ENCODE data around the gene SYTL3.
"Not testable (repeated sequence)": the region's sequence is repeated elsewhere in the genome, so short reads cannot be mapped to it uniquely, and the experiment has no call there.

The SYTL3 gene

DNA sequence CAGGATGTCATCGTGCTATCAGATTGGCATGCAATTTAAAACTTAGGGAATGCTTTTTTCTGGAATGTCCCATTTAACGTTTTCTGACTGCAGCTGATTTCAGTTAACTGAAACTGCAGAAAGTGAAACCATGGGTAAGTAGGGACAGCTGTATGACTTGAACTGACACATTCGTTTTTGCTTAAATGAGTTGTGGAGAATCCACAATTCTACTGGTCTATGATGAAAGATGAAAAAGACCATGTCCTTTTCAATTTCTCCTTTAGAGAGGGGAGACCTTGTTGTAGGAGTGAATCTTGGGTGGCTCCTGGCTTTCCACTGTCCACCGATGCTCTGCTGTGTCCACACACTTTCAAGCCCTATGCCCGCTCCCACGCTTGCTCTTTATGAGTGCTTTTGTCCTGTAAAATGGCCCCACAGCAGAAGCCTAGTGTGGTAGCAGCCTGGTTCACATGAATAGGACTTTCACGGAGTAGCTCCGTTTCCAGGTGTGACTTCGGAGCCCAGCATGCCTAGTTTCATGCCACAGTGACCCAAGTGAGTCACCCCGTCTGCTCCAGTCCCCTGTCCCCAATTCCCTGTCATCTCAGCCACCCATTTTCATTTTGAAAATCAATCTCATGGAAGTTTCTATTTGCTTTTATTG lies 27.2 kb upstream of the SYTL3 start:
- DNase-seq (ENCODE audit: low read depth), result no peak

DNA sequence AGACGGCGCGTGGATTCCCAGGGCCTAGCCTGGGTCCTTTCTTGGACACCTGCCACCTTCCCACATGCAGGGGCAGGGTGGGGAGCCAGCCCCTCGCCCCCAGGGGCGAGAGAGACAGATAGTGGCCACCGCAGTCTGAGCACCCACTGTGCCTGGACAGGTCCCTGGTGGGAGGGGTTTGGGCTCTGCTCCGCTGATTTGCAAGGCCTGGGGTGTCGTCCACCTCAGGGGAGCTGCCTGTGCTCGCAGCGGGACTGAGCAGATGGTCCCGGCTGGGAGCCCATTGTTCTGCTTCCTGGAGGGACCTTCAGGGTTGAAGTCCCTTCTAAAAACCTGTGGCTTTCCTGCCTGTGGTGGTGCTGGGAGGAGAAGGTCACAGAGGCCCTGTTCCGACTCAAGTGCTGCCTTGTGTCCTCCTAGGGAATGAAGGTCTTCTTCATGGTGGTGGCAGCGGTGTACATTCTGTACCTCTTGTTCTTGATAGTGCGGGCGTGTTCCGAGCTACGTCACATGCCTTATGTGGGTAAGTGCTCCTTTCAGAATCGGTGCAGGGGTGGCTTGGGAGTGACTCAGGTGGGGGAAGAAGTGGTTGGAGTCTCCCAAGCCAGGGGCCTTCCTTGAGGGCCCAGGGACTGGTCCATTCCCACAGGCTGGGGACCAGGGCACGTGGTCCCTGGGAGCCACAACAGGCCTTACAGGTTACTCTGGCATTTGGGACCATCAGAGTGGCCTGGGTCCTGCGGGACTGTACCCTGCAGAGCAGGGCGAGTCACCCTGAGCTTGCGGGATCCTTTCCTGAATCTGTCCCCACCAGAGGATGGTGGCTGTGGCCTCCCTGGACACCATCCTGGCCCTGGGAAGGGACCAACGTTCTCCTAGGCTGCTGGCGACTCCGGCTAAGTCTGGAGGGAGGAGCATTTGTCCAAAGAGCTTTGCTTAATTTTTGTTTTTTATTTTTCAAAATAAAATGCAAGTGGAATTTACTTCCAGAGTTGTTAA lies 24.9 kb upstream of the SYTL3 start:
- no peak for DNase-seq (ENCODE audit: low read depth)

DNA sequence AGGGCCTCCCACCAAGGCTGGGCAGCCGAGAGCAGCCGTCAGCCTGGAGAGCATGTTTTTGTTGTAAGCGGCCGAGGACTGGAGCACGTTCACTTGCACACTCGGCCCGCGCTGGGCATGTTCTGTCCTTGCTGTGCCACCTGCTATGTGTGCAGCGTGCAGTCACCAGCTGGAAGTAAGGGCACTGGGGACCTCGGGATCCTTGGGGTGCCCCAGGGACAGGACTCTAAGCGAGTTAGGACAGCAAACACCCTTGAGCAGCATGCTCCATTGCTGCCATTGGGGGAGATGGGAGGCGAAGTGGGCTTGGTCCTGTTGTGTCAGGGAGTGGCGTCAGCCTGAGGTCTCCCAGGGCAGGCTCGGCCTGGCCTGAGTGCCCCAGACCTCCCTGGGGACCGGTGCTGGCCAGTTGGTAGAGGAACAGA lies 24.0 kb upstream of the SYTL3 start:
- DNase-seq (ENCODE audit: low read depth), result no peak

DNA sequence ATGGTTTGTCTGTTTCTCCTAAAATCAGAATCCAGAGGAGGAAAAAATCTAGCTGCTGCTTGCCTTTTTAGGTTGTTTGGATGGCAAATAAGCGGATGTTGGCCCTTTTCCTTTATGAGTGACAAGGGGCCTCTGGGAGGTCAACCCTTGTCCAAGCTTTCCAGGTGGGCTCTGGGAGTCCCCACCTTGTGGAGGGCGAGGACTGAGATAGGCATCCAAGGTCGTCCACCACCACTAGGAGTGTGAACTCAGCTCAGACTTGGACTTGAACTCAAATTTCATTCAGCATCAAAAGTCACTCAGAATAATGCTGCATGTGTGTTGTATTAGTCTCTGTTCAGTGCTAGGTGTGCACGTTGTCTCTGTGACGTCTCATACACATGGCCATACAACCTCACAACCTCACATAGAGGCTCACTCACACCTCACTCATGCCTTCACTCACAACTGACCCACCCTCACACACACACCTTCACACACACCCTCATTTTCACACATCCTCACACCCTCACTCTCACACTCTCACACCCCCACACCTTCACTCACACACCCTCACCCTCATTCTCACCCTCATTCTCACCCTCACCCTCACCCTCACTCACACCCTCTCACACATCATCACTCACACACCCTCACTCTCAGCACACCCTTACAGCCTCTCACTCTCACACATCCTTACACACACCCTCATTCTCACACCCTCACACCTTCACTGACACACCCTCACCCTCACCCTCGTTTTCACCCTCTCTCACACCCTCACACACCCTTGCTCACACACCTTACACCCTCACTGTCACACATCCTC lies 23.3 kb upstream of the SYTL3 start:
- no peak for DNase-seq (ENCODE audit: low read depth)

DNA sequence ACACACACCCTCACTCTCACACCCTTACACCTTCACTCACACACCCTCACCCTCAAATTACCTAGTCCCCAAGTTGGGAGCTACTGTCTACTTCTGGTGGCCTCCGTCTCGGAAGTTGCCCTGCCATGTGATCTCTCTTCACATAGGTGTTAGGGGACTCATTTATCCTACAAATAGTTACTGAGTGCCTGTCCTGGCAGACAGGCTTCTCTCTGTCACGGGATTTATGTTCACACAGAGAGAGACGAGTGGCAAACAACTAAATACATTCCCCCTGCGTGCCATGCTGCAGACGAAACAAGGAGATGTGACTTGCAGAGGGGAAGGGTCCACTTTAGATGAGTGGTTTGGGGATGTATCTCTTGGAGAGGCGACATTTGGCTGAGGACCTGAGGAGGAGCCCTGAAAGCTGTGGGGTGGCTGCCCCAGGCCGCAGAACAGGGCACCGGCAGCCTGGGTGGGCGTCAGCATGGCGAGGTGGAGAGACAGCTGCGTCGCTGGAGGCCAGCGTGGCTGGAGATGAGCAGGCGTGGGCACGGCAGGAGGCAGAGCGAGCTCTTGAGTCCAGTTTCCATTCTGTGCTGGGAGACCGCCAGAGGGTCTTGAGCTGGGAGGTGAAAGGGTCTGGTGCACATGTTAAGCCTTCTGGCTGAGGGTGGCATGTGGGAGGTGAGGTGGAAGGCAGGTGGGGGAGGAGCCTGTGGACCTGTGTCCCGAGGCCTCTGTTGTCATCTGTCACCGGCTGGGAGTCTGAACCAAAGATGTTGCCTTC lies 22.5 kb upstream of the SYTL3 start:
- DNase-seq (ENCODE audit: low read depth), result no peak

DNA sequence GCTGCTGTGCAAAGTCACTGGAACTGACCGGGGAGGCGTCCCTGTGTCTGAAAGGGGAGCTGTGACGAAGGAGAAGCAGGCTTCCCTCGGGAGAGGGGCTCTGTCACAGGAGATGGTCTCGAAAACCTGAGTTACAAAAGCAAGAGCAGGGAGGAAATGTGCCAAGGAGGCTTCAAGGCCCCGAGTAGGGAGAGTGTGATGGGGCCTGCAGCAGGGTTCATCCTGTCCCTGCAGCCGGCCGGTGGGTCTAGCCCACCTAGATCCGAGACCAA lies 22.0 kb upstream of the SYTL3 start:
- DNase-seq (ENCODE audit: low read depth), result no peak

DNA sequence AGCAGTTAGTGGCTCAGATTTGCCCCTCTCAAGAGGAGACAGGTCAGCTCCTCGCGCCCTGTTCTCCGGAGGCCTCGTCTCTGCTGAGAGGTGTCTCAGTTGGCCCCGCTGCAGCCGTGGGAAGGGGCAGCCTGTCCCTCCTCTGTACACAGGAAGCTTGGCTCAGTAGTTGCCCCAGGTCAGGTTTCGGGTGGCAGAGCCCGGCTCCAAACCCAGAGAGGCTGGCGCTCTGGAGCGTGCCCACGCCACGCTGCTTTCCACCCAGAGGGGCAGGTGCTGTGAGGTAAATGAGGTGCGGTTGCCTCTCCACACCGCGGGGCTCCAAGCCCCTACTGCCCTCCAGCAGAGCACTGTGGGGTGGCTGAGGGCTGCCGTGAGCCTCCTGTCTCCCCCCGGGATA lies 21.3 kb upstream of the SYTL3 start:
- no peak for DNase-seq (ENCODE audit: low read depth)

DNA sequence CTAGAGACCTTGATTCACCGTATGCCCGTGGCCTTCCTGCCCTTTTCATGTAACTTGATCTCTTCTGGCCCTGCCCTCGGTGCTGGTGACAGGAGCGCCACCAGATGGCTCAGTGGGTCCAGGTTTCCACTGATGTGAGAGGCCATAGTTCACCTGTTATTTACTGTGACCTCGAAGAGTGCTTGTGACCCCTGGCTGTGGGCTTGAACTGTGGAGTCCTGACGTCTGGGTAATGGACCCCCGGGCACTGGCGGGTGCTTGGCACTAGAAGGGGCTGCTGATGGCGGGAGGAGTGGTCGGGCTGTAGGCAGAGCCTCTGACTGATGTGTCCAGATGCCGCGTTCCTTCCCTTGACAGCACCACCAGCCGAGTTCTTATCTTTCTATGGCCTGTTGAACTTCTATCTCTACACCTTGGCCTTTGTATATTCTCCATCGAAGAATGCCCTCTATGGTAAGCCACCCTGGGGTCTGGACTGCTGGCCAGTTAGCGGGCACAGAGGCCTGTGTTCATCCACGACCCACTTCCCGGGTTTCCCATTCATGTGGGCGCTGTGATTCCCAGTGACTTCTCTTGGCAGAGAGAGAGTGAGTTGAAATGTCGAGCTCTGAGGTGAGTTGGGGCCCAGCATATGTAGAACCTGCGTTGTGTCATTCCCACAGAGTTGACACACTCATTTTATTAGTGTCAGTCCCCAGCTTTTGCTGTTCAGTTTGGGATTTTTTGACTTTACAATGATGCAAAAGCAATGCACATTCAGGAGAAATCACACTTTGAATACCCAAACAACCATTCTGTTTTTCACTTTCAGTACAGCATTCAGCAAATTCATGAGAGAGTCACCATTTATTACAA lies 20.3 kb upstream of the SYTL3 start:
- peak; percentile 16 for DNase-seq (ENCODE audit: low read depth)

DNA sequence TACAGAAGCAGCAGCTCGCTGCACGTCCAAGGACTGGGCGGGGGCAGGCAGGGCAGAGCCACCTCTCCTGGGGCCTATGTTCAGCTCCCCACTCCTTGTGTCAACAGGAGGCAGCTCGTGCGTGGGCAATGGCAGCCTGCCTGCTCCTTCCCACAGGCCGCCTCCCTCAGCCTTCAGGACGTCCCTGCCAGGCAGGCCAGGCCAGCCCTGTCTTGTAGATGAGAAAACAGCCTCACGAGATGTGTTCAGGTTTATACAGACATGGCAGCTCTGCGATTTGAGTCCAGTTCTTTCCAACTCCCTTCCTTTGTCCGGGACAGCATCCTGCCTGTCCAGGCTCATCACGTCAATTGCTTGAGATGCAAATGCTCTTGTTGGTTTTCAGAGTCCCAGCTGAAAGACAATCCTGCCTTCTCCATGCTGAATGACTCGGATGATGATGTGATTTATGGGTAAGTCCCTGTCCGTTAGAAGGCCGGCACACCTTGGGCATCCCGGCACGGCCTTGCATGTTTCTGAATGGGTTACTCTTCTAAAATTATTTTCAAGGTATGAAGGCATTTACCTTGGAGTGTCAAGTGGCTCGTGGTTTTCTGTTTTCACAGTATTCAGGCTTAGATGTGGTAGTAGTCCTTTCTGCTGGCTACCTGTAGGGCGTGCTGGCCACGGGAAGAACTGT lies 18.8 kb upstream of the SYTL3 start:
- no peak for DNase-seq (ENCODE audit: low read depth)

DNA sequence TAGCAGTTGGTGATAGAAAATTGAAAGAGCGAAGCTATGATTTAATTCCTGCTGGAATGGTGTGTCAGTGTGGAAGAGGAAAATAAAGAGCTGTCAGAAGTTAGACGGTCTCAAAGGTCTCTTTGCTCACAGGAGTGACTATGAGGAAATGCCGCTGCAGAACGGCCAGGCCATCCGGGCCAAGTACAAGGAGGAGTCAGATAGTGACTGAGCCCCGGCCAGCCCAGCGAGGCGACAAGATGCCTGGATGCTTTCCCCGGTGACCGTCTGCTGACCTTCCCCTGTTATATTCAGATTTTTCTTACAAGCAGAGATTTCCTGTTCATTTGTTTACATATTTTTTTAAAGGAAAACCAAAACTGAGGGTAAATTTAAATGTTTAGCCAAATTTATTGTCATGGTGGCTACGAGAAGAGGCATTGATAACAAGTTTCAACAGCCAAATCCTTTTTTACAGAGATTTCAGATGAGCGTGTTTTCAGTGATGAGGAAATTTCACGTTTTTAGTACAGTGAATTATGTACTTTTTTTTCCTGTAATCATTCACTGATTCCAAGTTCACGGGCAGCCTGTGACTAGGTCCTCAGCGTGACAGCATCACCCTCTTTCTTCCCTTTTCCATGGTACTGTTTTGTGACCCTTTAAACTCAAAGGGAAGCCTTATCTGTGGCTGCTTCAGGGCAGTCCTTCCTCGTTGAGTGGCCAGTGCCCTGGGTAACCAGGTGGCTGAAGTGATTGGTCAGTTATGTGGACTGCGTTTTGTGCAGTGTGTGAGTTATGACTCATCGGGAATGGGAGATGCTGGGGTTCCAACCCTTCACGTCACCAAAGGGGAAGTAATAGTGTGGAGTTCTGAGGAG lies 17.9 kb upstream of the SYTL3 start:
- no peak for DNase-seq (ENCODE audit: low read depth)

DNA sequence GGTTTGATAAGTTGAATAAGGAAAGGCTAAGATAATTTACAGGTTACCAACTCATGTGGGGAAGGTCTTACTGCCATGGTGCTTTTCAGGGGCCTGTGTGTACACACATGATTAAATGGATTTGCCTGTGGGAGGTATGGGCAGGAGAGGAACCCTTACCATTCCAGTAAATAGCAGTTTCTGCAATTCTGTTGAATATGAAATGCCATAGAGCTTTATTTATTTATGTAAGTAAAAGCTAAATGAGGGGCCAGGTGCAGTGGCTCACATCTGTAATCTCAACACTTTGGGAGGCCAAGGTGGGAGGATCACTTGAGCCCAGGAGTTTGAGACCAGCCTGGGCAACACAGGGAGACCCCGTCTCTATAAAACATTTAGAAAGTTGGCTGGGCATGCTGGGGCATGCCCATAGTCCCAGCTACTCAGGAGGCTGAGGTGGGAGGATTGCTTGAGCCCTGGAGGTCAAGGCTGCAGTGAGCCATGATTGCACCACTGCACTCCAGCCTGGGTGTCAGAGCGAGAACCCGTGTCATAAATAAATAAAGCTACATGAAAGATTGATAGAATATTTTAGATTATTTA lies 17.2 kb upstream of the SYTL3 start:
- DNase-seq (ENCODE audit: low read depth), result not testable (repeated sequence)

DNA sequence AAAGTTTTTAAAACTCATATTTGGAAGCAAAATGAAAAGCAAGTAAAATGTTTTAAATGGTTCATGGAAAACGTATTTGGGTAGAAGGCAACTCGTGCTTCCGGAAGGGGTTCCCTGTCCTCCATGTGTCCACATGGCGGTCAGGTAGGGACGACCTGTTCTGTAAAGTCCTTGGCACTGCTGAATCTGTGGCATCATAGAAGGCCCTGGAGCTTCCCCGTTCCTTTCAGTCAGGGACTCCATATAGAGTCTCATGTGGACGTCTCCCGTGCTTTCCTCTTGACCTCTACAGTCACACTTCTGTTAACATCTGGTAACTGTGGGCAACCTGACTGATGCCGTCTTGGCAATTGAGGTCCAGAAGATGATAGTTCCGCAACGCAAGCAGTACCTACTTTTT lies 16.7 kb upstream of the SYTL3 start:
- DNase-seq (ENCODE audit: low read depth), result no peak

DNA sequence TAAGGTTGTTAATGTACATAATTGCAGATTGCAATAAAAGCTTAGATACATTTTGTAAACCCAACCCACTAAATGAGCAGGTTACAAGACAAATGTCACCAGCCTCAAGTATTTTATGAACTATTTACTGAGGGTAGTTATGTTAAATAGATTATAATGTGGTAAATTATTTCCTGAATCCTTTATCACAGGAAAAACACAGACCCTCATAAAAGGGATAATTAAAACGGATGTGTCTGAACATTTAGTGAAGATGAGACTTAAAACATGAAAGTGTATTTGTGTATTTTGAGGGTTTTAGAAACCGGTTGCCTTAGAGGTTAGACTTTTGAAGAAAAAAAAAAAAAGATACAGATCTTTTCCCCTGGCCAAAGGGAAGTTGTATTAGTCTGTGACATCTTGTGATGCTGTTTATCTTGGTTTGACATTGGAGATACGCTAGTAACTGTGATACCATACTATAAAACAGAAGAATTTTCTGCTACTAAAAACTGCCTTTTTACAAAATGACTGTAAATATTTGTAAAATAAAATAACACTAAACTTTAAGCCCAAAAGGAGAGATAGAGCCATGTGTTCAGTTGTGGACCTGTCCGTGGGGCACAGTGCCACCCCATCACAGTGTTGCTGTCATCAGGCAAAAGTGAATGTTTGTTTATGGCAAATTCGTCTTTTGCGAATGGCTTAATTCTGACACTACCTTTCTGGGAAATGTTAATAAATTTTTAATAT lies 15.0 kb upstream of the SYTL3 start:
- no peak for DNase-seq (ENCODE audit: low read depth)

DNA sequence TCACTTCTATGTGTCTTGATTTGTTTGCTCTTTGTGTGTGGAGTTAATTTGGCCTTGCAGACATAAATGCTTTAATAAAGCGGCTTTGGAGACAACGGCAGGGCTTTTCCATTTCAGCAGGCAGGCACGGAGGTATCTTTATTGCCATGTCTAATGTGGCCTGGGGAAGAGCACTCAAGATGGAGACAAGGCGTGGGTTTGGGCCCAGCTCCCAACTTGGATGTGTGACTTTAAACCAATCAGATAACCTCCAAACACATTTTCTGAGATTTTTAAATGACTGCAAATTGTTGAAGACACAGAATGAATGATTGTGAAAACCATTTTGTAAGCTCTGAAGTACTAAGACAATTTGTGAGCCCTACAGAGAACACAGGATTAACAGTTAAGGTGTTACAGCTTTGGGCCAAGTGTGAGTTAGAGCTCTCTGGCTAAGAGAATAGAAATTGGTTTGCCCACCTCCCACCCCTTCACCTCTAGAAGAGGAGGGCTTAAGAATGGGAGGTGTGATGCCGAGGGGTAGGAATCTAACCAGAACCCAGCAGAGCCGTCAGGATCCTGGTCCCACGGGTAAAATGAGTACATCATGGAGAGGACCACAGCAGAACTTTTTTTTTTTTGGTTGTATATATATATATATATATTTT lies 14.3 kb upstream of the SYTL3 start:
- DNase-seq (ENCODE audit: low read depth), result no peak

DNA sequence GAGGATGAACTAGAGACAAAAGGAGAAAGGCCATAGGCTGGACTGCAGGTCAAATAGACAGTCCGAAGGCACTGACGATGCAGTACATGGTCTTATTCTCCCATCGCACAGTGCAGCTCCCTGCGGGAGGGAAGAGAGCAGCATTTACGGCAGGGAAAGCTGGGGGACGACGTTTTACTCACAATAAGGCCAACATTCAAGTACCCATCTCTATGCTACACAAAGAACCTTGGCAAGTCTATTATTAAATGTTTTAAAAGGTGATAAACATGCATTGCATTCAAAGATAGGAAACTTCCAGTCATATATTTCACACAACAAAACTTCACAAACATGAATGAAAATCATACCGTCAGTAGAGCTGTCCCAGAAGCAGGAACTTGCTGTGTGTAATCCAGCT lies 13.1 kb upstream of the SYTL3 start:
- no peak for DNase-seq (ENCODE audit: low read depth)

DNA sequence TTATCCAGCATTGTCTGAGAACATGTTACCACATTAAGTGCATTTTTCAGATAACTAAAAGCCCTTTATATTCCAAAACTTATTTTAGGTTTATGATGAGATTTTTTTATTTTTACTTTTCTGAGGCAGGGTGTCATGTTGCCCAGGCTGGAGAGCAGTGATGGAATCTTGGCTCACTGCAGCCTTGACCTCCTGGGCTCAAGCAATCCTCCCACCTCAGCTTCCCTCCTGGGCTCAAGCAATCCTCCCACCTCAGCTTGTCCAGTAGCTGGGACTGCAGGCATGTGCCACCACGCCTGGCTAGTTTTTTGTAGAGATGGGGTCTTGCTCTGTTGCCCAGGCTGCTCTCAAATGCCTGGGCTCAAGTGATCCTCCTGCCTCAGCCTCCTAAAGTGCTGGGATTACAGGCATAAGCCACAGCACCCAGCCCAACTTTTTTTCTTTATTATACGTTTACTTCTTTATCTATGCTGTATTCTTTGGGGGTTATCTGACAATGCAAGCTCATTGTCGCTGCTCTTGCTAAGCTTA lies 11.5 kb upstream of the SYTL3 start:
- DNase-seq (ENCODE audit: low read depth), result no peak

DNA sequence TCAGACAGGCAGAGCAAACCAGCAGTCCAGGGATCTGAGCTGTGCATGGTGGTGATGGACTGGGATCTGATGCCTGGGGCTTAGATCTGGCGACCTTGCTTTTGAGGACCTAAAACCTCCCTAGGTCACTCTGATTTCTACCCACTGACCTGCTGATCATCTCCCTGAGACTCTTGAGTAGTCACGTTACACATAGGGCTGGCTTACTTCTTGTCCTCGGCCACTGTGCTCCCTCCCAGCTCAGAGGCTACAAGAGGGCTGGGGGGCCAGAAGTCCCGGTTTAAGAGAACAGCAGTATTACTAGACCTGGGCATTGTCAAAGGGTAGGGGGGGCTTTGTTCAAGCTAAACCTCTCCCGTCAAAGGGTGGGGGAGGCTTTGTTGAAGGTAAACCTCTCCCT lies 10.8 kb upstream of the SYTL3 start:
- no peak for DNase-seq (ENCODE audit: low read depth)

DNA sequence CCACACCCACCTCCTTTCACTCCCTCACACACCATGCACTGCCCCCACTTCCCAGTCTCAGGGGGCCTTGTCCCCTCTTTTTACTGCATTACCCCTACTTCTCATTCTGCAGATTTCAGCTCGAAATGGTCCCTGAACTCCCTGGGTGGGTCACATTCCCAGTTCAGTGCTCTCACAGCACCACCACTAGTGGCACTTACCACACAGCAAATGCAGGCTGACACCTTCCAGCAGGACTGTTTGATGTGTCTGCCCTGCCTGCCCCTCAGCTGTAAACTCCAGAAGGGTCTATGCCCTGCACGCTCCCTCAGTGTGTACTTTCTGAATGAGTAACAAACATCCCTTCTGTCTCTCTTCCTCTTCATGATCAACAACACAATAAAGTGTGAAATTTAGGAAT lies 9.3 kb upstream of the SYTL3 start:
- no peak for DNase-seq (ENCODE audit: low read depth)
